CD4-positive, CD25-positive, alpha-beta regulatory T cell (primary cell): ENCODE results near the gene NTRK2. TPM values are rescaled to one million over a fixed set of nuclear protein-coding genes. Genes with fewer than 3 reads are reported as not detected.
A peak's percentile ranks its signal among the peaks of the same experiment; 100 is the strongest.

Source experiments
- ATAC-seq, 2 donors: fragments of 150-1000 bp; cut with Tn5 transposase; one replicate each; pipeline ENCODE4 v1.10.0; 2021; ENCODE audit warnings: low read depth in 2 of 2, moderate number of reproducible peaks in 2 of 2, moderate library complexity in 1 of 2
- DNase-seq, 3 donors: peaks; one replicate each; pipeline versions ENCODE4 v3.0.0 to v3.0.0-alpha.2; 2012 to 2022; ENCODE audit warnings: mixed read lengths in 1 of 3
- H3K27ac ChIP-seq: one replicate; pipeline ENCODE4 v1.7.0; 2013; ENCODE audit warnings: mild to moderate bottlenecking, low read length; ENCODE audit not compliant: insufficient read depth, poor library complexity, severe bottlenecking
- H3K27me3 ChIP-seq: one replicate; pipeline ENCODE4 v1.7.0; 2013; ENCODE audit warnings: low read length; ENCODE audit not compliant: control insufficient read depth, insufficient read depth
- H3K36me3 ChIP-seq: one replicate; pipeline ENCODE4 v1.7.0; 2013; ENCODE audit warnings: mild to moderate bottlenecking, low read length, moderate library complexity; ENCODE audit not compliant: control insufficient read depth, insufficient read depth
- H3K4me1 ChIP-seq: 2 replicates; pipeline ENCODE4 v1.7.0; 2013; ENCODE audit warnings: mild to moderate bottlenecking, low read length; ENCODE audit not compliant: insufficient read depth, control insufficient read depth, poor library complexity, severe bottlenecking
- H3K4me3 ChIP-seq: one replicate; pipeline ENCODE4 v1.7.0; 2013; ENCODE audit warnings: low read depth, mild to moderate bottlenecking, low read length, moderate library complexity
- H3K9me3 ChIP-seq, 2 experiments: 1 replicate in 1 of 2; 2 replicates in 1 of 2; pipeline ENCODE4 v1.7.0; 2013; ENCODE audit warnings: low read length in 2 of 2, mild to moderate bottlenecking in 1 of 2, moderate library complexity in 1 of 2; ENCODE audit not compliant: control insufficient read depth in 2 of 2
- H3K27ac Mint-ChIP-seq, 3 donors: one replicate each; pipeline ENCODE4 v1.8.0; 2020 to 2022; ENCODE audit warnings: mild to moderate bottlenecking in 3 of 3, mixed read lengths in 3 of 3, moderate library complexity in 2 of 3
- H3K27me3 Mint-ChIP-seq: one replicate; pipeline ENCODE4 v1.8.0; 2022; ENCODE audit warnings: mild to moderate bottlenecking, mixed read lengths
- H3K36me3 Mint-ChIP-seq: one replicate; pipeline ENCODE4 v1.8.0; 2020; ENCODE audit warnings: mixed read lengths
- H3K4me1 Mint-ChIP-seq, 4 donors: one replicate each; pipeline ENCODE4 v1.8.0; 2020 to 2022; ENCODE audit warnings: mixed read lengths in 4 of 4, mild to moderate bottlenecking in 1 of 4
- H3K4me3 Mint-ChIP-seq, 4 donors: one replicate each; pipeline ENCODE4 v1.8.0; 2020 to 2022; ENCODE audit warnings: mild to moderate bottlenecking in 4 of 4, mixed read lengths in 4 of 4, moderate library complexity in 3 of 4
- H3K9me3 Mint-ChIP-seq, 7 donors: one replicate each; pipeline ENCODE4 v1.8.0; 2020 to 2022; ENCODE audit warnings: mixed read lengths in 7 of 7, mild to moderate bottlenecking in 3 of 7, moderate library complexity in 2 of 7
- polyA plus RNA-seq, 4 donors: library from polyadenylated mRNA; unstranded; fragments of 300-500 nt; fragmentation: Illumina TruSeq; gene quantifications; one replicate each; pipeline ENCODE4 v1.2.3, GENCODE V29; 2021
- total RNA-seq: library from RNA; stranded (reverse); gene quantifications from one replicate; pipeline ENCODE4 v1.2.3, GENCODE V29; 2022

Gene NTRK2
- total and polyA plus RNA-seq, 5 donors from 2014 or later, result 0.02 to 0.12 TPM; not detected in 3

DNA sequence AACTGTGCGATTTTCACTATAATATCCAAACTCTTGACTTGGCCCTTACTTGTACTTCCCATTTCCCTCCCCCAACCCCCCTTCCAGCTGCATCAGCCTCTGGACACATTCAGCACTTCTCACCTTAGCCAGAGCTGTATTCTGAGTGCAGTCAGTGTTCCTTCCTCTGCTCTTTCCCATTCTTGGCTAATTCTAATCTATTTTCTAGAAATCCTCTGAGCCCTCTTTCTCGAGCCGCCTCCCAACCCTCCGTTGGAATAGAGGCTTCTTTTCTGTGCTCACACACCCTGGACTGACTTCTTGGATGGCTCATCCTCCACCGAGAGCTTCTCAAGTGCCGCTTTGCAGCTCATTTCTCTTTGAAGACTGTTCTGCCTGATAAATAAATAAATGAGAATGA, 188.8 kb downstream of the NTRK2 start:
- H3K36me3 ChIP-seq, result no peaks in the 10 kb centered on the region
- no peaks in the 10 kb centered on the region for H3K9me3 ChIP-seq
- H3K4me1 ChIP-seq, result no peaks in the 10 kb centered on the region
- H3K27ac Mint-ChIP-seq, result peak overlapping the region in 1 of 3 donors; percentile 62
- H3K4me1 Mint-ChIP-seq, result no peaks in the 10 kb centered on the region
- no peak overlapping the region for H3K4me3 ChIP-seq
- no peak overlapping the region for H3K4me3 Mint-ChIP-seq
- no peaks in the 10 kb centered on the region for H3K36me3 Mint-ChIP-seq
- peaks cover 0 to 5% (median 0%) of the 10 kb centered on the region in 7 donors for H3K9me3 Mint-ChIP-seq
- H3K27ac ChIP-seq, result no peak overlapping the region
- DNase-seq (no peak), ATAC-seq (no peak)
- no peaks in the 10 kb centered on the region for H3K27me3 ChIP-seq
- H3K27me3 Mint-ChIP-seq, result peaks cover 6% of the 10 kb centered on the region

DNA sequence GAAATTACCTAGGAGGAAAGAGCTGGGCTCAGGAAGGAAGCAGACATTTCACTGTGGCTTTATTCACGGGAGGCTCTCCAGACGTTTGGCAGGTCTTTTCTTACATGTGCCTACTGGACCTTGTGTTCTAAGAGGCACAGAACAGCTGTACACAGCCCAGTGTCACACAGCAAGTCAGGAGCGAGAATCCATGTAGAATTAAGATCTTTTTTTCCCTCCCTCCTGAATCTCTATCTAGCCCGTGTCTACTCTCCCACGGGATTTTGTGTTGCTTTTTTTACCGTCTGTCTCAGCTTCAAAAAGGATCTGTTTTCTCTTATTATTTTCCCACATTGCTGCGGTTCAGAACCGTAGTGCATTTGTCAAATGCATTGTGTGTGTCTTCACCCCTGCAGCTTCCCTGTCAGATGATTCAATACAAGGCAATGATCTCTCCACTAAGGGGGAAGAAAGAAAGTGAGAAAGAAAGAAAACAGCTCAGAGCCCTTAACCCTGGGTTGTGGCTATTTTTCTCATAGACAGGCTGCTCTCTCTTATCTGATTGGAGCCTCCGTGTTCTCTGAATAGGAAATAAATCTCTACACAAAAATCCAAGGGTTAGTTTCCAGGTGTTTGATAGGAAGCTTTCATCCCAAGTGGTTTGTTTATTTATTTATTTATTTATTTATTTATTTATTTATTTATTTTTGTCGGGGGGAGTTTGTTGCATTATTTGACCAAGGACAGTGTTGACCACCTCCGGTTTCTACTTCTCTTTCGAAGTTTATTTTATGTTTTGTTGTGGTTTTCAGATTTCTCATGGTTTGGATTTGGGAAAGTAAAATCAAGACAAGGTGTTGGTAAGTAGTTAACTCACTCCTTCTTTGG, 191.0 kb downstream of the NTRK2 start:
- no peak overlapping the region for H3K4me3 Mint-ChIP-seq
- H3K4me1 Mint-ChIP-seq, result no peaks in the 10 kb centered on the region
- Histone ChIP-seq H3K9me3 (no peaks in the 10 kb centered on the region), H3K27me3 (no peaks in the 10 kb centered on the region), H3K27ac (no peak overlapping the region), H3K4me1 (no peaks in the 10 kb centered on the region), H3K4me3 (no peak overlapping the region), H3K36me3 (no peaks in the 10 kb centered on the region)
- peaks cover 0 to 5% (median 1%) of the 10 kb centered on the region in 7 donors for H3K9me3 Mint-ChIP-seq
- no peak for DNase-seq
- H3K27me3 Mint-ChIP-seq, result peaks cover 6% of the 10 kb centered on the region
- H3K27ac Mint-ChIP-seq, result no peak overlapping the region
- no peak for ATAC-seq
- H3K36me3 Mint-ChIP-seq, result no peaks in the 10 kb centered on the region

DNA sequence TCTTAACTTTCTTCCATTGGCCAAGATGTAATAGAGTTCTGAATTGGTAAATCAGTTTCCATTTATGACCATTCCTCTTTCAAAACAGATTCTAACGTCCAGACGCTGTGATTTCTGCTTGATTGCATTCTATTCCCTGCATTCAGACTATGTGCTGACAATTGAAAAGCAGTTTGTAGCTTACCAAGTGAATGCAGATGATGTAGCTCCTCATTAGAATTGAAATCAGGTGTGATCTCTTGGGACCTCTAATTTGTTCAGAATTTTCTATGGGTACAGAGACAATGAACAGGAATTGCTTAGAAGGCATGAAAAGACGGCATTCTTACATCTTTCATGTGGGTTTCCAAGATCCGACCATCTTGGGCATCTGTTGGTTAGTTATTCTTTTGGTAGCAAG, 191.9 kb downstream of the NTRK2 start:
- Mint-ChIP-seq H3K36me3 (no peaks in the 10 kb centered on the region), H3K27me3 (peaks cover under 1% of the 10 kb centered on the region), H3K27ac (no peak overlapping the region), H3K4me1 (no peaks in the 10 kb centered on the region), H3K9me3 (peaks cover 0 to 9% (median 1%) of the 10 kb centered on the region in 7 donors), H3K4me3 (no peak overlapping the region)
- ATAC-seq (no peak), DNase-seq (no peak)
- no peaks in the 10 kb centered on the region for H3K4me1 ChIP-seq
- H3K4me3 ChIP-seq, result no peak overlapping the region
- H3K36me3 ChIP-seq, result no peaks in the 10 kb centered on the region
- H3K27ac ChIP-seq, result no peak overlapping the region
- no peaks in the 10 kb centered on the region for H3K27me3 ChIP-seq
- no peaks in the 10 kb centered on the region for H3K9me3 ChIP-seq

DNA sequence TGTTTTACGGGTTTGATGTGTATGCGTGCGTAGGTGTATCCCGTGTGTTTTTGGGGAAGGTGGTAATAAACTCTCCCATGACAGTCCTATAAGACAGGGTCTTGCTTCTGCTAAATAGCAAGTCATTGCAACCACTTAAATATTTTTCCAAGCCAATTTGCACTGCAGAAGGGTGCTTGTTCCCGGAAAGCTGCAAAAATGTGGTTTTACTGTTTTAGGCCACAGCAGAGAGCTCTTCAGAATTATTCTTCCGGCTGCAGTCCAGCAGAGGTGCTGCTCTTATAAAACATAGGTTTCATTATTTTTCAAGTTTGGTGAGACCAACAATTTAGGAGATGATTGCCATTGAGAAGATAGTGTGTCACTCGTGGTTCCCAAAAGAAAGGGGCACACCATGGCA, 192.8 kb downstream of the NTRK2 start:
- DNase-seq (no peak), ATAC-seq (no peak)
- Histone ChIP-seq H3K9me3 (no peaks in the 10 kb centered on the region), H3K36me3 (no peaks in the 10 kb centered on the region), H3K4me3 (no peak overlapping the region), H3K27me3 (no peaks in the 10 kb centered on the region), H3K27ac (no peak overlapping the region), H3K4me1 (no peaks in the 10 kb centered on the region)
- no peak overlapping the region for H3K4me3 Mint-ChIP-seq
- H3K9me3 Mint-ChIP-seq, result peaks cover 0 to 13% (median 3%) of the 10 kb centered on the region in 7 donors
- H3K36me3 Mint-ChIP-seq, result no peaks in the 10 kb centered on the region
- H3K27ac Mint-ChIP-seq, result no peak overlapping the region
- no peaks in the 10 kb centered on the region for H3K27me3 Mint-ChIP-seq
- no peaks in the 10 kb centered on the region for H3K4me1 Mint-ChIP-seq

DNA sequence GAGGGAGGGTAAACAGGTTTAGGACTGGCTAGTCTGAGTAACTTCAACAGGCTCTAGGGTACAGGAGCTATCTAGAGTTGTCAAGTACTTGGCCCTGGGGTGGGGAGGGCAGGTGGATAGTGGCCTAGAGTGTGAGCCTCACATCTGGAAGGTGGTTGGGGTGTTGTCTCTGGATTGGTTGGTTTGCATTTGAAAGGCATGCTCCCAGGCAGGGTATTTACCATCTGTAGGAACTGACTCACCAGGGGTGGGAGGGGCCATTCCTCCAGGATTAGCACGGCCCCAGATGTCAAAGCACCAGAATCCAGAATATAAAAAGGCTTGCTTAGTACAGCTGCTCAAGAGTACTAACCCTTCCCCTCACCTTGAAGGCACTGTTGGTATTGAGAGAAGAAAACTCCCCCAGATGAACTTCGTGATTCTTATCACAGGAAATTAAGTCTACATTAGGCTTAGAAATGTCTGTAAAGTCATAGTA, 193.3 kb downstream of the NTRK2 start:
- H3K36me3 ChIP-seq, result no peaks in the 10 kb centered on the region
- Mint-ChIP-seq H3K4me1 (no peaks in the 10 kb centered on the region), H3K27me3 (no peaks in the 10 kb centered on the region), H3K9me3 (peaks cover 0 to 11% (median 3%) of the 10 kb centered on the region in 7 donors), H3K27ac (no peak overlapping the region), H3K36me3 (no peaks in the 10 kb centered on the region), H3K4me3 (no peak overlapping the region)
- ATAC-seq, result no peak
- no peak overlapping the region for H3K4me3 ChIP-seq
- no peaks in the 10 kb centered on the region for H3K27me3 ChIP-seq
- no peaks in the 10 kb centered on the region for H3K4me1 ChIP-seq
- no peak for DNase-seq
- no peaks in the 10 kb centered on the region for H3K9me3 ChIP-seq
- no peak overlapping the region for H3K27ac ChIP-seq

DNA sequence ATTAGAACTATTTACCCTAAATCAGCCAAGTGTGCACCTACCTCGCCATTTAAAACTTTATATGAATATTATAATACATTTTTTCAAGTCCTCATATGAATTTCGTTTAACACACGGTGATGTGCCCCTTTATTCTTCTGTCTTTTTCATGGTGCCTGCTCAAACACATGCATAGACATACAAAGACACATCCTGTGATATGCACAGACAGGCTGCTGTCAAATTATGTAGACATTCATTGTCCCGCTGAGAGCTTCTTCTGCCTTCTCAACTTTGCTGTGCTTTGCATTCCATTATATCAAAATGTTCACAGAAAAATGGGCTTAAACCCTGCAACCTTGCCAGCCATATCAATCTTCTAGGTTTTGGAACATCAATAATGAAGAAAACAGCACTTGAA, 193.8 kb downstream of the NTRK2 start:
- H3K36me3 Mint-ChIP-seq, result no peaks in the 10 kb centered on the region
- no peak overlapping the region for H3K4me3 Mint-ChIP-seq
- Histone ChIP-seq H3K4me3 (no peak overlapping the region), H3K4me1 (no peaks in the 10 kb centered on the region), H3K9me3 (no peaks in the 10 kb centered on the region), H3K27ac (no peak overlapping the region), H3K36me3 (no peaks in the 10 kb centered on the region), H3K27me3 (no peaks in the 10 kb centered on the region)
- no peaks in the 10 kb centered on the region for H3K4me1 Mint-ChIP-seq
- ATAC-seq (no peak), DNase-seq (no peak)
- H3K27ac Mint-ChIP-seq, result no peak overlapping the region
- peaks cover 0 to 8% (median 3%) of the 10 kb centered on the region in 7 donors for H3K9me3 Mint-ChIP-seq
- no peaks in the 10 kb centered on the region for H3K27me3 Mint-ChIP-seq

DNA sequence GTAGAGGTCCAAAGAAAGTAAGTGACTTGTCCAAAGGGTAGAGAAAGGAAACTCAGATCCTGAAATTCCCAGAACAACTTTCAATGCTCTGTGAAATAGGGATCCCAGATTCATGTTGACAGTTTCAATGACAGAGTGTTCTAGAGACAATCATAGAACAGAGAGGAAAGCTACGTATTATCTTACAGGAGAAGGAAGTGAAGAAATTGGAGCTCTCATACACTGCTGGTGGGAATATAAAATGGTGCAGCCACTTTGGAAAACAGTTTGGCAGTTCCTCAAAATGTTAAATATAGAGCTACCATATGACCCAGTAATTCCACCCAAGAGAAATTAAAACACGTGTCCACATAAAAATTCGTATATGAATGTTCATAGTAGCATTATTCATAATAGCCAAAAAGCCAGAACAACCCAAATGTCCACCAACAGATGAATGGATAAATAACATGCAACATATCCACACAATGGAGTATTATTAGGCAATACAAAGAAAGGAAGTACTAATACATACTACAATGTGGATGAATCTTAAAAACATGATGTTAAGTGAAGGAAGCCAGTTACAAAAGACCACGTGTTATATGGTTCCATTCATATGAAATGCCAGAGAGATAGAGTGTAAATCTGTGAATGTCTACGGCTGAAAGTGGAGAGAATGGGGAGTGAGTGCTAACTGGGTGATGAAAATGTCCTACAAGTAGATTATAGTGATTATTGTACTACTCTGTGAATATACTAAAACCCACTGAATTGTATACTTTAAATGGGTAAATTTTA, 197.1 kb downstream of the NTRK2 start:
- Mint-ChIP-seq H3K27ac (no peak overlapping the region), H3K4me1 (no peaks in the 10 kb centered on the region), H3K9me3 (peaks cover 0 to 11% (median 3%) of the 10 kb centered on the region in 7 donors), H3K4me3 (no peak overlapping the region), H3K36me3 (no peaks in the 10 kb centered on the region), H3K27me3 (no peaks in the 10 kb centered on the region)
- H3K9me3 ChIP-seq, result no peaks in the 10 kb centered on the region
- ATAC-seq, result no peak
- no peak overlapping the region for H3K4me3 ChIP-seq
- H3K4me1 ChIP-seq, result no peaks in the 10 kb centered on the region
- no peaks in the 10 kb centered on the region for H3K36me3 ChIP-seq
- DNase-seq, result no peak
- no peak overlapping the region for H3K27ac ChIP-seq
- H3K27me3 ChIP-seq, result no peaks in the 10 kb centered on the region
